Left cardiac atrium (tissue), 4 donors: ENCODE data around the gene WNT3A. TPM values are rescaled to one million over a fixed set of nuclear protein-coding genes. Genes with fewer than 3 reads are reported as not detected.
A peak's percentile ranks its signal among the peaks of the same experiment; 100 is the strongest.
"Not testable (repeated sequence)": the region's sequence is repeated elsewhere in the genome, so short reads cannot be mapped to it uniquely, and the experiment has no call there.

Source experiments
- ATAC-seq, 2 donors: fragments of 200-7000 bp; cut with Tn5 transposase; one replicate each; pipeline ENCODE4 v1.9.1; 2020; ENCODE audit warnings: mild to moderate bottlenecking in 2 of 2, moderate library complexity in 2 of 2
- DNase-seq: peaks from one replicate; pipeline ENCODE4 v3.0.0-alpha.2; 2020
- intact Hi-C, 2 donors: fragments of 100-400 bp; cut with DNase I; formaldehyde crosslinking; loops; one replicate each; pipeline versions ENCODE4 v1.14.1 to v1.15.1; 2022 to 2023
- long read RNA-seq: library from polyadenylated mRNA; unstranded; transcript quantifications from one replicate; pipeline ENCODE4 v2.0.0, GENCODE V29; 2021
- total RNA-seq, 2 donors: library from RNA; stranded (reverse); fragmentation: NEBNext Ultra II Directional; extraction: Animal tissue kit (Norgen Biotek cat#: 25700); gene quantifications; one replicate each; pipeline ENCODE4 v1.2.1, GENCODE V29; 2021
- donor health status: DM: no; HTN: yes; CAD: no.
- donor health status: DM: no; HTN: yes; CAD: no; lungs with severe emphysema.
- donor health status: DM: yes; HTN: yes; CAD: no.
- donor health status: Dilated cardiomyopathy.

Gene WNT3A
- total RNA-seq = not detected
- long read RNA-seq = 0 reads

GRCh38 chr1:228006786-228007048 is at the start of gene WNT3A:
Gene WNT3A, plus strand, starts transcription at chr1:228006998. Its CDS starts 131 bp downstream, at chr1:228007129.
- DNase-seq (no peak), ATAC-seq (no peak)
- intact Hi-C loops = no loop called here

- ATAC-seq (no peak), DNase-seq (no peak)
- intact Hi-C loops = no loop called here
Observed at GRCh38 chr1:227958617-227959324, 48.0 kb upstream of the WNT3A start.

- intact Hi-C loops = no loop called here
- ATAC-seq = no peak
- DNase-seq = no peak
Observed at GRCh38 chr1:227959325-227959860, 47.4 kb upstream of the WNT3A start.

- DNase-seq (no peak), ATAC-seq (no peak)
- intact Hi-C loops = no loop called here
Observed at GRCh38 chr1:227961651-227962466, 44.9 kb upstream of the WNT3A start.

- ATAC-seq, DNase-seq, intact Hi-C loops: not testable (repeated sequence)
Observed at GRCh38 chr1:227966733-227967132, 40.1 kb upstream of the WNT3A start.

GRCh38 chr1:227967815-227968214 is 39.0 kb upstream of the WNT3A start:
- intact Hi-C loops, ATAC-seq, DNase-seq: not testable (repeated sequence)

GRCh38 chr1:227970076-227970995 is 36.5 kb upstream of the WNT3A start:
- ATAC-seq, intact Hi-C loops, DNase-seq: not testable (repeated sequence)

GRCh38 chr1:227971216-227971615 is 35.6 kb upstream of the WNT3A start:
- intact Hi-C loops, ATAC-seq, DNase-seq: not testable (repeated sequence)

- intact Hi-C loops, ATAC-seq, DNase-seq: not testable (repeated sequence)
Observed at GRCh38 chr1:227971643-227972282, 35.0 kb upstream of the WNT3A start.

- ATAC-seq, intact Hi-C loops: not testable (repeated sequence)
Observed at GRCh38 chr1:227972283-227972679, 34.5 kb upstream of the WNT3A start.

GRCh38 chr1:227972843-227973374 is 33.9 kb upstream of the WNT3A start:
- DNase-seq = peak; percentile 61
- ATAC-seq, intact Hi-C loops: not testable (repeated sequence)

More at GRCh38 chr1:227972283-227972679, 34.5 kb upstream of the WNT3A start:
- DNase-seq = not testable (repeated sequence)

GRCh38 chr1:227973724-227974288 is 33.0 kb upstream of the WNT3A start:
- ATAC-seq, intact Hi-C loops, DNase-seq: not testable (repeated sequence)

- ATAC-seq, DNase-seq, intact Hi-C loops: not testable (repeated sequence)
Observed at GRCh38 chr1:227975583-227976283, 31.1 kb upstream of the WNT3A start.

GRCh38 chr1:227987181-227987580 is 19.6 kb upstream of the WNT3A start:
- ATAC-seq (no peak), DNase-seq (no peak)
- intact Hi-C loops = no loop called here

- ATAC-seq (no peak), DNase-seq (no peak)
- intact Hi-C loops = no loop called here
Observed at GRCh38 chr1:227994632-227995300, 12.0 kb upstream of the WNT3A start.

- intact Hi-C loops = no loop called here
- DNase-seq (no peak), ATAC-seq (no peak)
Observed at GRCh38 chr1:227996187-227996950, 10.4 kb upstream of the WNT3A start.
